Measurements from ENCODE around the gene GRIA4.

The GRIA4 gene

GRCh38 chr11:105647780-105648179 lies 37.9 kb downstream of the GRIA4 start:
- TF ChIP-seq, protein P1, sequence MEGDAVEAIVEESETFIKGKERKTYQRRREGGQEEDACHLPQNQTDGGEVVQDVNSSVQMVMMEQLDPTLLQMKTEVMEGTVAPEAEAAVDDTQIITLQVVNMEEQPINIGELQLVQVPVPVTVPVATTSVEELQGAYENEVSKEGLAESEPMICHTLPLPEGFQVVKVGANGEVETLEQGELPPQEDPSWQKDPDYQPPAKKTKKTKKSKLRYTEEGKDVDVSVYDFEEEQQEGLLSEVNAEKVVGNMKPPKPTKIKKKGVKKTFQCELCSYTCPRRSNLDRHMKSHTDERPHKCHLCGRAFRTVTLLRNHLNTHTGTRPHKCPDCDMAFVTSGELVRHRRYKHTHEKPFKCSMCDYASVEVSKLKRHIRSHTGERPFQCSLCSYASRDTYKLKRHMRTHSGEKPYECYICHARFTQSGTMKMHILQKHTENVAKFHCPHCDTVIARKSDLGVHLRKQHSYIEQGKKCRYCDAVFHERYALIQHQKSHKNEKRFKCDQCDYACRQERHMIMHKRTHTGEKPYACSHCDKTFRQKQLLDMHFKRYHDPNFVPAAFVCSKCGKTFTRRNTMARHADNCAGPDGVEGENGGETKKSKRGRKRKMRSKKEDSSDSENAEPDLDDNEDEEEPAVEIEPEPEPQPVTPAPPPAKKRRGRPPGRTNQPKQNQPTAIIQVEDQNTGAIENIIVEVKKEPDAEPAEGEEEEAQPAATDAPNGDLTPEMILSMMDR (conservative IDR thresholded peaks at IDR 0.05; ENCODE audit: low read length) = no peak
- H3K4me3 ChIP-seq (ENCODE audit: low read length) = no peak overlapping the region
- DNase-seq (ENCODE audit: low read depth) = no peak

DNA sequence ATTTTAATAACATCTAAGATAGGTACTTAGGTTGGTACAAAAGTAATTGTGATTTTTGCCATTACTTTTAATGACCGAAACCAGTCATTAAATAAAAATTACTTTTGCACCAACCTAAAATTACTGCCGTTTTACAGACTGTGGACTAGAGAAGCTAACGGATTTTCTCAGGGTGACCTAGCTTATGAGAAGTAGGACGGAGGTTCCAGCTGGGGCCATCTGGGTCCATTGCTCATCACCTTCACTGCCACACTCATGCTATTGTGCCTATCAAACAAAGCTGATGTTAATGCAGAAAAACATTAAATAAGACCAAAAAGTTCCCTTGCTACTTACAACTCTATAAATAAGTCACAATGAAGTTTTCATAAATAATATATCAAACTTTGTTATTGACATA lies 38.9 kb downstream of the GRIA4 start:
- TF ChIP-seq, protein P1 (conservative IDR thresholded peaks at IDR 0.05; ENCODE audit: low read length) = no peak
- H3K4me3 ChIP-seq (ENCODE audit: low read length) = no peak overlapping the region
- DNase-seq (ENCODE audit: low read depth) = no peak

GRCh38 chr11:105665281-105665680 lies 55.4 kb downstream of the GRIA4 start:
- no peak for DNase-seq (ENCODE audit: low read depth)
- H3K4me3 ChIP-seq (ENCODE audit: low read length) = no peak overlapping the region
- TF ChIP-seq, protein P1 (conservative IDR thresholded peaks at IDR 0.05; ENCODE audit: low read length) = no peak

DNA sequence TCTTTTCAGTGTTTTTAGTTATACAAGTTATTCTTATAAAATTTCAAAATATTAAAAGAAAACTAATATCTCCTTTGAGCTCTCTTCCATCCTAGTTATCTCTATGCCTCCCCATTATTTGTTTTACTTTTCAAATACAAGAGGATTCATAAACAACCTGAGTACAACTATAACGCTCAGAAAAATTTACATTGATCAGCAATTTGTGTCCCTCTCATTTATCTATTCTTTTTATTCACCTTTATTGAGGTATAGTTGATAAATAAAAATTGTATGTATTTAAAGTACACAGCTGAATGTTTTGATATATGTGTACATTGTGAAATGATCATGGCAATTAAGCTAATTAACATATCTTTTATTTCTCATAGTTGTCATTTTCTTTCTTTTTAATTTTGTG lies 57.6 kb downstream of the GRIA4 start:
- no peak overlapping the region for H3K4me3 ChIP-seq (ENCODE audit: low read length)
- TF ChIP-seq, protein P1 (conservative IDR thresholded peaks at IDR 0.05; ENCODE audit: low read length) = no peak

GRCh38 chr11:105670811-105671210 lies 60.9 kb downstream of the GRIA4 start:
- DNase-seq (ENCODE audit: low read depth) = no peak
- TF ChIP-seq, protein P1 (conservative IDR thresholded peaks at IDR 0.05; ENCODE audit: low read length) = no peak
- H3K4me3 ChIP-seq (ENCODE audit: low read length) = no peak overlapping the region

More for the DNA sequence above, 57.6 kb downstream of the GRIA4 start:
- no peak for DNase-seq (ENCODE audit: low read depth)

- TF ChIP-seq, protein P1 (conservative IDR thresholded peaks at IDR 0.05; ENCODE audit: low read length) = no peak
- peak; percentile 30 for DNase-seq (ENCODE audit: low read depth)
- H3K4me3 ChIP-seq (ENCODE audit: low read length) = no peak overlapping the region
Observed at GRCh38 chr11:105673089-105673488, 63.2 kb downstream of the GRIA4 start.

GRCh38 chr11:105689631-105690030 lies 79.8 kb downstream of the GRIA4 start:
- TF ChIP-seq, protein P1 (conservative IDR thresholded peaks at IDR 0.05; ENCODE audit: low read length) = no peak
- no peak for DNase-seq (ENCODE audit: low read depth)
- no peak overlapping the region for H3K4me3 ChIP-seq (ENCODE audit: low read length)
